Measurements from ENCODE around the gene ABLIM3. TPM values are rescaled to one million over a fixed set of nuclear protein-coding genes. Genes with fewer than 3 reads are reported as not detected.
A peak's percentile ranks its signal among the peaks of the same experiment; 100 is the strongest.

The ABLIM3 gene
- total RNA-seq, 3 donors from 2014 or later (not counting 1 experiment from before 2014, with no cell fraction given) = 0.41 to 2.4 (median 1.2) TPM

DNA sequence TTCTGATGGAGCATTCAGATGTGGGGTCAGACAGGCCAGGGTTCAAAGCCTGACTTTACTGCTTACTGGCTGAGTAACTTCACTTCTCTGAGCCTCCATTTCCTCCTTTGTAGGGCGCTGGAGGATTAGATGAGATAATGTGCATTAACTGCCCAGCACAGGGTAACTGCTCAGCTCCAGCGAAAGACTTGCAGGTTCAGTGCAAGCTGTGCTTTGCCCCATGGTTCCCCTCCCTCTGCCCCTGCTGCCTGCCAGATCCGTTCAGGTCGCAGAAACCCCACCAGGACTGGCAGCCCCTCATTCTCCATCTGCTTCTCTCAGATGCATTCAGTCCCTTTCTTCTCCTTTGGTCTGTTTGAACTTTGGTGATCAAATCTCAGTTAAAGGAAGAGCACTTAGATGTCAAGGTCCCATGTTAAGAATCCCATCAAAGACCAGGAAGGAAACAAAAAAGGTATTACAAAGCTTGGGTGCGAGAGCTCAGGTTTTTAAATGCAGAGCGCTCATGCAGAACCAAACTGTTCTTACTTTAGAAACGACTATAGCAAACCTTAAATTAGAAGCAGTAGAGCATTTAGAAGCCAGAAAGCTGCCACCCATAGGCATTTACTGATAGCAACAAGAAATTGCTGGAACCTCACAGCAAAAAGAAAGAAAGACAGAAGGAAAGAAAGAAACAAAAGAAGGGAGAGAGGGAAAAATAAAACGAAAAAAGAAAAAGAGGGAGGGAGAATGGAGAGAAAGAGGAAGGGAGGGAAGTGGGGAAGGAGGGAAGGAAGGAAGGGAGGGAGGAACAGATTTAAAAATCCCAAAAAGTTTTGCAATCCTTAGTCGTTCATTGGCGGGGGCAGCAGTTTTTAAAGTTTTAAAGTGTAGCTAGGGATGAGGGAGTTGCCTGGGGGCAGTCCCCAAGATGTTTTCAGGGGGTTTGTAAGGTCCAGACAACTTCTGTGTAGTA, 153.9 kb downstream of the ABLIM3 start:
- H3K27ac ChIP-seq (ENCODE audit: low read length) = no peak overlapping the region
- ATAC-seq = no peak
- H3K9me3 ChIP-seq (ENCODE audit: control insufficient read depth, insufficient read depth, low read length) = no peaks in the 10 kb centered on the region
- TF ChIP-seq, protein P1, sequence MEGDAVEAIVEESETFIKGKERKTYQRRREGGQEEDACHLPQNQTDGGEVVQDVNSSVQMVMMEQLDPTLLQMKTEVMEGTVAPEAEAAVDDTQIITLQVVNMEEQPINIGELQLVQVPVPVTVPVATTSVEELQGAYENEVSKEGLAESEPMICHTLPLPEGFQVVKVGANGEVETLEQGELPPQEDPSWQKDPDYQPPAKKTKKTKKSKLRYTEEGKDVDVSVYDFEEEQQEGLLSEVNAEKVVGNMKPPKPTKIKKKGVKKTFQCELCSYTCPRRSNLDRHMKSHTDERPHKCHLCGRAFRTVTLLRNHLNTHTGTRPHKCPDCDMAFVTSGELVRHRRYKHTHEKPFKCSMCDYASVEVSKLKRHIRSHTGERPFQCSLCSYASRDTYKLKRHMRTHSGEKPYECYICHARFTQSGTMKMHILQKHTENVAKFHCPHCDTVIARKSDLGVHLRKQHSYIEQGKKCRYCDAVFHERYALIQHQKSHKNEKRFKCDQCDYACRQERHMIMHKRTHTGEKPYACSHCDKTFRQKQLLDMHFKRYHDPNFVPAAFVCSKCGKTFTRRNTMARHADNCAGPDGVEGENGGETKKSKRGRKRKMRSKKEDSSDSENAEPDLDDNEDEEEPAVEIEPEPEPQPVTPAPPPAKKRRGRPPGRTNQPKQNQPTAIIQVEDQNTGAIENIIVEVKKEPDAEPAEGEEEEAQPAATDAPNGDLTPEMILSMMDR (IDR thresholded peaks at IDR 0.05) = no peak
- peaks cover 10 to 16% of the 10 kb centered on the region in 2 donors for H3K27me3 Mint-ChIP-seq (ENCODE audit: low read depth in 2 of 2)
- no peaks in the 10 kb centered on the region for H3K27me3 ChIP-seq (ENCODE audit: control insufficient read depth, insufficient read depth, low read length)
- H3K36me3 ChIP-seq (ENCODE audit: control insufficient read depth, insufficient read depth, low read length) = no peaks in the 10 kb centered on the region
- intact Hi-C loops (cut with micrococcal nuclease) = no loop called here
- no peaks in the 10 kb centered on the region for H3K9me3 Mint-ChIP-seq
- H3K4me3 Mint-ChIP-seq = no peak overlapping the region
- H3K4me3 ChIP-seq (ENCODE audit: low read length) = no peak overlapping the region
- peak in 1 of 2 donors; percentile 26 for DNase-seq
- 44% methylated on average over 10 of the region's 10 CpGs for WGBS (ENCODE audit: insufficient coverage)
- no peaks in the 10 kb centered on the region for H3K4me1 Mint-ChIP-seq
- no peaks in the 10 kb centered on the region for H3K36me3 Mint-ChIP-seq
- no peak overlapping the region for H3K27ac Mint-ChIP-seq
- no peaks in the 10 kb centered on the region for H3K4me1 ChIP-seq (ENCODE audit: control insufficient read depth, insufficient read depth, low read length)

DNA sequence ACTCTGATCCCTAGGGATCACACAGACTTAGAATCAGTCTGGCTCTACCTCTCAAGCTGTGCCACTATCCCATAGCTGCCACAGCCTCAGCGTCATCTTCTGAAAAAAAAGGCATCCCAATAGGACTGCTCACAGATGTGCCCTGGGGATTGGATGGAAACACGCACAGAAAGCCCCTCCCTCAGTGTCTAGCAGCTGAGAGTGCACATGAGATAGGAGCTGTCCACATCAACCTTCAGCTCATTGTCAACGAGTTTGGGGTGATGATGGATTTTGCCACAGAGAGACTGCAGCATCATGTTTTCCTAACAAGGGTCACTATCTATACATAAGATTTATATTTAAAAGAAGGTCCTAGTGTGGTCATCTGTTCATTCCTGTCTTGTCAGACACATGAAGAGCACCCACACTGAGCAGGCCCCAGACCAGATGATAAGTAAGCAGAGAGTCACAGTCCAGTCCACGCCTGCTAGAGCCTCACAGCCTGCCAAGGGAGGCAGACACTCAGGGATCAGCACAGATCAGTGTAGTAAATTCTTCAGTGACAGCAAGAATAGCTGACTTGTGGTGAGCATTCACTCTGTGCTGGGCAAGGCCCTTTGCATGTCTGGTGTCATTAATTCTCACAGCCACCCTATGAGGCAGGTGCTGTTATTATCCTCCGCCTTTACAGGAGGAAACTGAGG, 156.2 kb downstream of the ABLIM3 start:
- Mint-ChIP-seq H3K36me3 (no peaks in the 10 kb centered on the region), H3K4me1 (no peaks in the 10 kb centered on the region), H3K4me3 (no peak overlapping the region), H3K9me3 (no peaks in the 10 kb centered on the region), H3K27me3 (ENCODE audit: low read depth in 2 of 2) (peaks cover 8 to 16% of the 10 kb centered on the region in 2 donors), H3K27ac (no peak overlapping the region)
- H3K4me1 ChIP-seq (ENCODE audit: control insufficient read depth, insufficient read depth, low read length) = no peaks in the 10 kb centered on the region
- no peak overlapping the region for H3K4me3 ChIP-seq (ENCODE audit: low read length)
- H3K9me3 ChIP-seq (ENCODE audit: control insufficient read depth, insufficient read depth, low read length) = no peaks in the 10 kb centered on the region
- no peak overlapping the region for H3K27ac ChIP-seq (ENCODE audit: low read length)
- no peaks in the 10 kb centered on the region for H3K36me3 ChIP-seq (ENCODE audit: control insufficient read depth, insufficient read depth, low read length)
- intact Hi-C loops (cut with micrococcal nuclease) = no loop called here
- TF ChIP-seq, protein P1 (IDR thresholded peaks at IDR 0.05) = no peak
- 83% methylated on average over 4 of the region's 5 CpGs for WGBS (ENCODE audit: insufficient coverage)
- H3K27me3 ChIP-seq (ENCODE audit: control insufficient read depth, insufficient read depth, low read length) = no peaks in the 10 kb centered on the region
- ATAC-seq = no peak
- no peak for DNase-seq

DNA sequence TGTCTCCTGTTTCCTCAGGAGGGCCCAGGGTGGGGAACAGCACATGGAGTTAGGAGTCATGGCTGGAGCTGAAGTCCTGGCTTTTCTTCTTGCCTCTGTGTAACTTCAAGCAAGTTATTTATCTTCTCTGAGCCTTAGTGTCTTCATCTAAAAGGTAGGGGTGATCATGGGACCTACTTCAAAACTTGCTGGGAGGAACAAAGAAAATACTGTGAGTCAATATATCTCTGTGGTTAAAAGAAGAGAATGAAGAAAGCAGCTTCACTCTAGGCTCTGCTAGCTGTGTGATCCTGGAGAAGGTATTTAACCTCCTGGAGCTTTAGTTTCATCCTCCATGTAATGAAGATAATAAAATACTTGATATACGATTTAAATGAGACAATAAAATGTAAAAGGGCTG, 156.9 kb downstream of the ABLIM3 start:
- no peaks in the 10 kb centered on the region for H3K9me3 ChIP-seq (ENCODE audit: control insufficient read depth, insufficient read depth, low read length)
- H3K9me3 Mint-ChIP-seq = no peaks in the 10 kb centered on the region
- no peaks in the 10 kb centered on the region for H3K36me3 Mint-ChIP-seq
- H3K36me3 ChIP-seq (ENCODE audit: control insufficient read depth, insufficient read depth, low read length) = no peaks in the 10 kb centered on the region
- intact Hi-C loops (cut with micrococcal nuclease) = no loop called here
- H3K4me3 ChIP-seq (ENCODE audit: low read length) = no peak overlapping the region
- H3K4me3 Mint-ChIP-seq = no peak overlapping the region
- 88% methylated on average over 1 of the region's 1 CpG for WGBS (ENCODE audit: insufficient coverage)
- H3K27me3 Mint-ChIP-seq (ENCODE audit: low read depth in 2 of 2) = peaks cover 8 to 16% of the 10 kb centered on the region in 2 donors
- H3K27ac Mint-ChIP-seq = no peak overlapping the region
- no peaks in the 10 kb centered on the region for H3K4me1 Mint-ChIP-seq
- no peaks in the 10 kb centered on the region for H3K4me1 ChIP-seq (ENCODE audit: control insufficient read depth, insufficient read depth, low read length)
- H3K27me3 ChIP-seq (ENCODE audit: control insufficient read depth, insufficient read depth, low read length) = no peaks in the 10 kb centered on the region
- H3K27ac ChIP-seq (ENCODE audit: low read length) = no peak overlapping the region
- TF ChIP-seq, protein P1 (IDR thresholded peaks at IDR 0.05) = no peak
- peak in 1 of 2 donors; percentile 22 for DNase-seq
- ATAC-seq = no peak

Data from natural killer cell (primary cell).